OCI-LY7 (cell line): Measurements from ENCODE around the gene LRRC37A3. TPM values are rescaled to one million over a fixed set of nuclear protein-coding genes. Genes with fewer than 3 reads are reported as not detected.
A peak's percentile ranks its signal among the peaks of the same experiment; 100 is the strongest.
"Not testable (repeated sequence)": the region's sequence is repeated elsewhere in the genome, so short reads cannot be mapped to it uniquely, and the experiment has no call there.

Experiments used
- BruUV-seq: library from RNA; stranded (reverse); fragments of 400-500 nt; replicated peaks from 2 replicates; lab custom pipeline; 2021; lab: Mats Ljungman, UMichigan
- CTCF ChIA-PET: fragments of 300-600 bp; sonication (Branson Sonifier 250); formaldehyde crosslinking; loops from one replicate; lab custom pipeline; 2022; ENCODE audit warnings: antibody characterized with exemption; ENCODE audit not compliant: unreplicated experiment; lab: Charles Lee
- POLR2A ChIA-PET: fragments of 300-600 bp; sonication (Branson Sonifier 250); formaldehyde crosslinking; loops from one replicate; lab custom pipeline; 2022; ENCODE audit warnings: antibody characterized with exemption; lab: Charles Lee
- DNase-seq: peaks from one replicate; pipeline ENCODE4 v3.0.0-alpha.2; 2015; ENCODE audit warnings: low spot score
- H2AFZ ChIP-seq: fragments of 200-600 bp; sonication (generic), shearing (Covaris generic); 2 replicates; pipeline ENCODE4 v1.6.1; 2014; ENCODE audit warnings: mild to moderate bottlenecking, antibody characterized with exemption, low read length, moderate library complexity
- H3K27ac ChIP-seq: fragments of 200-600 bp; sonication (generic); 2 replicates; pipeline ENCODE4 v1.5.1; 2014; ENCODE audit warnings: mixed run types, low read depth, mild to moderate bottlenecking, moderate library complexity, low read length, inconsistent platforms; ENCODE audit not compliant: poor library complexity, severe bottlenecking
- H3K36me3 ChIP-seq: fragments of 200-600 bp; sonication (generic); 2 replicates; pipeline ENCODE4 v1.6.1; 2014; ENCODE audit warnings: mild to moderate bottlenecking, antibody characterized with exemption, low read length, moderate library complexity, mixed read lengths; ENCODE audit not compliant: insufficient read depth
- H3K4me1 ChIP-seq: fragments of 200-600 bp; sonication (generic); 2 replicates; pipeline ENCODE4 v1.5.1; 2014; ENCODE audit warnings: mild to moderate bottlenecking, low read length; ENCODE audit not compliant: insufficient read depth, poor library complexity, severe bottlenecking
- H3K4me2 ChIP-seq: fragments of 200-600 bp; sonication (generic); 2 replicates; pipeline ENCODE4 v1.6.1; 2014; ENCODE audit warnings: mild to moderate bottlenecking, low read length
- H3K4me3 ChIP-seq: fragments of 200-600 bp; sonication (generic); 2 replicates; pipeline ENCODE4 v1.5.1; 2014; ENCODE audit warnings: mild to moderate bottlenecking, low read depth, low read length; ENCODE audit not compliant: poor library complexity, severe bottlenecking
- H3K79me2 ChIP-seq: fragments of 200-600 bp; sonication (generic); 2 replicates; pipeline ENCODE4 v1.6.1; 2016; ENCODE audit warnings: low read depth, mild to moderate bottlenecking, low read length, moderate library complexity, mixed read lengths; ENCODE audit not compliant: insufficient read depth
- H3K9me2 ChIP-seq: fragments of 200-600 bp; sonication (generic); 2 replicates; pipeline ENCODE4 v1.6.1; 2016; ENCODE audit warnings: mild to moderate bottlenecking, low read length, mixed read lengths; ENCODE audit not compliant: insufficient read depth
- H3K9me3 ChIP-seq: fragments of 200-600 bp; sonication (generic); 2 replicates; pipeline ENCODE4 v1.6.1; 2014; ENCODE audit warnings: mild to moderate bottlenecking, mixed run types, low read length, mixed read lengths
- H4K20me1 ChIP-seq: fragments of 200-600 bp; sonication (generic); 2 replicates; pipeline ENCODE4 v1.6.1; 2014; ENCODE audit warnings: mild to moderate bottlenecking, antibody characterized with exemption, low read length, moderate library complexity, mixed read lengths; ENCODE audit not compliant: insufficient read depth
- intact Hi-C: fragments of 100-400 bp; cut with micrococcal nuclease; formaldehyde crosslinking; loops from one replicate; pipeline ENCODE4 v1.10.0; 2022; ENCODE audit not compliant: unreplicated experiment
- total RNA-seq, 2 experiments: library from RNA; depleted of rRNA in 1 of 2; stranded (reverse); fragments of >200 nt in 1 of 2; shearing (Covaris generic) in 1 of 2; gene quantifications; 2 replicates each; pipeline ENCODE4 v1.2.3, GENCODE V29; 2014 to 2022

The LRRC37A3 gene
- total RNA-seq, 2 experiments from 2014 or later, result 7.3 to 27.6 TPM

- DNase-seq, H3K27ac ChIP-seq, BruUV-seq, H3K9me3 ChIP-seq, H4K20me1 ChIP-seq, H3K4me2 ChIP-seq, H3K36me3 ChIP-seq, H3K4me3 ChIP-seq, POLR2A ChIA-PET, H2AFZ ChIP-seq, intact Hi-C loops, CTCF ChIA-PET, H3K79me2 ChIP-seq, H3K4me1 ChIP-seq, H3K9me2 ChIP-seq: not testable (repeated sequence)
These were observed 9.1 kb downstream of the LRRC37A3 start for GRCh38 chr17:64910191-64910514.

GRCh38 chr17:64909511-64910190, 9.6 kb downstream of the LRRC37A3 start:
- H3K4me3 ChIP-seq, H3K9me3 ChIP-seq, H3K4me1 ChIP-seq, H3K9me2 ChIP-seq, H3K36me3 ChIP-seq, H3K27ac ChIP-seq, DNase-seq, CTCF ChIA-PET, POLR2A ChIA-PET, H4K20me1 ChIP-seq, H2AFZ ChIP-seq, H3K79me2 ChIP-seq, H3K4me2 ChIP-seq, intact Hi-C loops: not testable (repeated sequence)
- BruUV-seq, result TSS peak; percentile 48

- H3K27ac ChIP-seq, CTCF ChIA-PET, H4K20me1 ChIP-seq, H3K9me3 ChIP-seq, intact Hi-C loops, POLR2A ChIA-PET, H3K4me2 ChIP-seq, H3K9me2 ChIP-seq, H3K4me1 ChIP-seq, H3K79me2 ChIP-seq, DNase-seq, H2AFZ ChIP-seq, BruUV-seq, H3K36me3 ChIP-seq, H3K4me3 ChIP-seq: not testable (repeated sequence)
These were observed 15.2 kb downstream of the LRRC37A3 start for GRCh38 chr17:64904069-64904468.

GRCh38 chr17:64897136-64897535, 22.1 kb downstream of the LRRC37A3 start:
- DNase-seq, H3K27ac ChIP-seq, H2AFZ ChIP-seq, H3K4me2 ChIP-seq, H3K4me3 ChIP-seq, POLR2A ChIA-PET, H4K20me1 ChIP-seq, H3K9me2 ChIP-seq, H3K9me3 ChIP-seq, intact Hi-C loops, BruUV-seq, H3K36me3 ChIP-seq, H3K79me2 ChIP-seq, CTCF ChIA-PET, H3K4me1 ChIP-seq: not testable (repeated sequence)

- intact Hi-C loops, H3K4me1 ChIP-seq, H4K20me1 ChIP-seq, BruUV-seq, H3K27ac ChIP-seq, H3K4me3 ChIP-seq, H3K4me2 ChIP-seq, POLR2A ChIA-PET, H3K9me3 ChIP-seq, DNase-seq, CTCF ChIA-PET, H3K79me2 ChIP-seq, H3K9me2 ChIP-seq, H3K36me3 ChIP-seq, H2AFZ ChIP-seq: not testable (repeated sequence)
These were observed 45.1 kb downstream of the LRRC37A3 start for GRCh38 chr17:64874210-64874609.
